Thyroid gland (tissue), 4 donors: ENCODE measurements around the gene PTPRT. TPM values are rescaled to one million over a fixed set of nuclear protein-coding genes. Genes with fewer than 3 reads are reported as not detected.

Source experiments
- DNase-seq, 2 donors: peaks; one replicate each; pipeline ENCODE4 v3.0.0-alpha.2; 2019
- H3K27ac ChIP-seq, 3 donors: fragments of 200-600 bp; sonication (generic); 1 replicate in 2 of 3; 2 replicates in 1 of 3; pipeline ENCODE4 v1.5.1; 2016 to 2019; ENCODE audit warnings: mild to moderate bottlenecking in 1 of 3, moderate library complexity in 1 of 3
- H3K27me3 ChIP-seq: fragments of 200-600 bp; sonication (generic); one replicate; pipeline ENCODE4 v1.5.1; 2019
- H3K36me3 ChIP-seq, 2 donors: fragments of 200-600 bp; sonication (generic); one replicate each; pipeline ENCODE4 v1.5.1; 2016 to 2019
- H3K4me1 ChIP-seq, 2 donors: fragments of 200-600 bp; sonication (generic); one replicate each; pipeline ENCODE4 v1.5.1; 2017 to 2019
- H3K4me3 ChIP-seq, 3 donors: fragments of 200-600 bp; sonication (generic); replicated peaks in 1 of 3; 1 replicate in 2 of 3; 2 replicates in 1 of 3; pipeline ENCODE4 v1.5.1; 2016; ENCODE audit warnings: mild to moderate bottlenecking in 1 of 3
- H3K9me3 ChIP-seq: fragments of 200-600 bp; sonication (generic); one replicate; pipeline ENCODE4 v1.5.1; 2017
- POLR2A ChIP-seq, 2 donors: fragments of 450-650 bp; IDR thresholded peaks; one replicate each; pipeline ENCODE4 v1.6.1; 2017; ENCODE audit warnings: antibody characterized with exemption in 2 of 2, mild to moderate bottlenecking in 2 of 2, moderate library complexity in 1 of 2
- WGBS, 2 donors: methylation state at CpG; one replicate each; pipeline ENCODE4 v1.1.5; 2017; 5-methylcytosine and 5-hydroxymethylcytosine counted together
- intact Hi-C: fragments of 100-400 bp; cut with DNase I; formaldehyde crosslinking; loops from one replicate; pipeline ENCODE4 v1.15.1; 2023
- total RNA-seq, 4 donors: library from RNA; depleted of rRNA; stranded (reverse); fragments of >200 nt; gene quantifications; one replicate each; pipeline ENCODE4 v1.2.3, GENCODE V29; 2016
- TF ChIP-seq, protein P1 (sequence below), 6 experiments: fragments of 200-600 bp in 3 of 6; fragments of 450-650 bp in 3 of 6; sonication (generic) in 3 of 6; IDR thresholded peaks; one replicate each; pipeline ENCODE4 v1.5.1; 2016 to 2019; ENCODE audit warnings: antibody characterized with exemption in 6 of 6, mild to moderate bottlenecking in 2 of 6, inconsistent platforms in 1 of 6, moderate library complexity in 1 of 6

PTPRT gene
- total RNA-seq, 4 donors from 2014 or later = 0.11 to 0.15 TPM; not detected in 2

DNA sequence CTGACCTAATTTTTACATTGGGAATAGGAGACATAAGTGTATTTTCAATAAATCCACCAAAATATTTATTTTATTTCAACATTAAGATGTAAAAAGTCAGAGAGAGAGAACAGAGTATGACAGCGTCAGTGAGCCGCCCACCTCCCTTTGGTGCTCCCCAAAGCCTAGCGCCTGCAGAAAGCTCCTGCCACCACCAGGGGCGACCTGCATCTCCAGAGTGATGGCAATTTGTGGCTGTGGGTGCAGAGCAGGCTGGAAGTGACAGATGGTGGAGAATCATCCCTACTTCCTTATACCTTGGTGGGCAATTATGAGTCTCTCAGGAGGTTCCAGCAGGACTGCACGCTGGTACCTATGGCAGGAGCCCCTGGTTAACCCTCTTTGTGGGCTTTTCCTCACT lies 87.3 kb downstream of the PTPRT start:
- intact Hi-C loops = no loop called here
- Histone ChIP-seq H3K27me3 (no peaks in the 10 kb centered on the region), H3K9me3 (no peaks in the 10 kb centered on the region), H3K27ac (no peak overlapping the region), H3K36me3 (no peaks in the 10 kb centered on the region), H3K4me3 (no peak overlapping the region), H3K4me1 (no peaks in the 10 kb centered on the region)
- WGBS, 2 donors = 43 to 54% methylated on average over 5 of the region's 5 CpGs
- no peak for DNase-seq
- TF ChIP-seq, protein P1, sequence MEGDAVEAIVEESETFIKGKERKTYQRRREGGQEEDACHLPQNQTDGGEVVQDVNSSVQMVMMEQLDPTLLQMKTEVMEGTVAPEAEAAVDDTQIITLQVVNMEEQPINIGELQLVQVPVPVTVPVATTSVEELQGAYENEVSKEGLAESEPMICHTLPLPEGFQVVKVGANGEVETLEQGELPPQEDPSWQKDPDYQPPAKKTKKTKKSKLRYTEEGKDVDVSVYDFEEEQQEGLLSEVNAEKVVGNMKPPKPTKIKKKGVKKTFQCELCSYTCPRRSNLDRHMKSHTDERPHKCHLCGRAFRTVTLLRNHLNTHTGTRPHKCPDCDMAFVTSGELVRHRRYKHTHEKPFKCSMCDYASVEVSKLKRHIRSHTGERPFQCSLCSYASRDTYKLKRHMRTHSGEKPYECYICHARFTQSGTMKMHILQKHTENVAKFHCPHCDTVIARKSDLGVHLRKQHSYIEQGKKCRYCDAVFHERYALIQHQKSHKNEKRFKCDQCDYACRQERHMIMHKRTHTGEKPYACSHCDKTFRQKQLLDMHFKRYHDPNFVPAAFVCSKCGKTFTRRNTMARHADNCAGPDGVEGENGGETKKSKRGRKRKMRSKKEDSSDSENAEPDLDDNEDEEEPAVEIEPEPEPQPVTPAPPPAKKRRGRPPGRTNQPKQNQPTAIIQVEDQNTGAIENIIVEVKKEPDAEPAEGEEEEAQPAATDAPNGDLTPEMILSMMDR (IDR thresholded peaks at IDR 0.05) = no peak
- no peak for TF ChIP-seq POLR2A (IDR thresholded peaks at IDR 0.05)

DNA sequence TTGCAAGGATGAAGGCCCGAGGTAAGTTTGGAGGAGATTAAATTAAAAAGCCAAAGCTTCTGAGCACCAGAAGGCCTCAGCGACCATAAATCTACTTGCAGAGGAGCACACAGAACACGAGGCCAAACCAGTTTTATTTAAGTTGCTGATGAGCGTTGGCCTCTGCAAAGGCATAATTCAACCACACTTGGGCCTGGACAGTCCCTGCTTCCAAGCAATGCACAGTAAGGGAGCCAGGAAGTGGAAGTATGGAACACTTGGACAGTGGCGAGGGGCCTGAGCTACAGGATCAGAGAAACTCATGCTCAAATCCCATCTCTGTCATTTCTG lies 92.8 kb downstream of the PTPRT start:
- intact Hi-C loops = no loop called here
- TF ChIP-seq, protein P1 (IDR thresholded peaks at IDR 0.05) = no peak
- no peak for TF ChIP-seq POLR2A (IDR thresholded peaks at IDR 0.05)
- no peak for DNase-seq
- Histone ChIP-seq H3K36me3 (no peaks in the 10 kb centered on the region), H3K4me3 (no peak overlapping the region), H3K27me3 (no peaks in the 10 kb centered on the region), H3K4me1 (no peaks in the 10 kb centered on the region), H3K9me3 (no peaks in the 10 kb centered on the region), H3K27ac (no peak overlapping the region)
- 50 to 66% methylated on average over 5 of the region's 5 CpGs for WGBS, 2 donors

DNA sequence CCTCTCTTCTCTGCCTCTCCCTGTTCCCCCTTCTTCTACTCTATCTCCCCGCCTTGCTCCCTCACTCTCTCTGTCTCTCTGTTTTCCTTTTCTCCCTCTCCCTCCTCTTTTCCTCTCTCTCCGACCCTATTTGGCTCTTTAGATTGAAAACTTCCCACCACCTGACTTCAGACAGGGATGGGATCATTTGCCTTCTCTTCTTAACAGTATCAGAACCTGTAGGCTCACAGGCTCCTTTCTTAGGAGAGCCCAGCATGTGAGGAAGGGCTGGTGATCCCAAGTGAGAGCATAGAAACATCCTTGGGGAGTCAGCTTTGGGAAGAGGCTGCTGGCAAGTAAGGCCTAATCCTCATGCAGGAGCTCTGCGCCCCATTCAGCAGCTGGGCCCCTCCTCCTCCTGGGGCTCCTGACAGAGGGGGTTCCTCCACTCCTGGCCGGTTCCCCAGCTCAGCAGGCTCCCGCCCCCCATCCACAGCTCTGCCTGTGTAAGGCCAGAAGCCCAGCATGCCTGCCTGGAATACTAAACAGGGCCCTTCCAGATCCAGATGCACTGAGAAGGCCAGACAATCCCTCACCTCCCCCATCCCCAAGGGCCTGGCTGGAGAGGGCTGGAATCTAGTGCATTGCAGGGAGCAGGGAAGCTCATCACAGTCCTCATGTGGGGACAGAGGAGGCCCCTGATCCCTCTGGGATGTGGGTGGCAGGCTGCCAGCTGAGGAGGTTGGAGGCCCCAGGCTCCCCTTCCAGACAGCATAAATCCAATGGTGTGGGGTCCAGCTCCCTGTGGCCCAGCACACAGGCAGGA lies 93.4 kb downstream of the PTPRT start:
- intact Hi-C loops = no loop called here
- no peak overlapping the region for H3K4me3 ChIP-seq
- TF ChIP-seq, protein P1 (IDR thresholded peaks at IDR 0.05) = no peak
- TF ChIP-seq POLR2A (IDR thresholded peaks at IDR 0.05) = no peak
- no peaks in the 10 kb centered on the region for H3K4me1 ChIP-seq
- WGBS, 2 donors = 40 to 56% methylated on average over 3 to 5 of the region's 5 CpGs
- no peak for DNase-seq
- no peaks in the 10 kb centered on the region for H3K9me3 ChIP-seq
- H3K27ac ChIP-seq = no peak overlapping the region
- no peaks in the 10 kb centered on the region for H3K36me3 ChIP-seq
- no peaks in the 10 kb centered on the region for H3K27me3 ChIP-seq

DNA sequence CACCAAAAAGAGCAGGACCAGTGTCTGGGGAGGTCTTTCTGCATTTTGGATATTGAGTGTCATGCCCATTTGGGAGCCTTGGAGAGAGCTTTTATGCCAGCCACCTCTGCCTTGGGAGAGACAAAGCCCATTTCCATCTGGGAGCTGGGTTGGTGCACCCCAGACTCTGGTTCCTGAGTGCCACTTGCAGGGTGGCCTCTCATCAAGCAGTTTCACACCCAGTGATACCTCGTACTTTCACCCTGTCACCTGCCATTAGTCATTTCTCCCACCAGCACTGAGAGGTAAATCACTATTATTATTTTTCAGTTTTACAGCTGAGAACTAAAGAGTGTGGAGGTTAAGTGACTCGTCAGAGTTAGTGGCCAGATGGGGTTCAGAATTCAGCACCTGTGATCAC lies 94.7 kb downstream of the PTPRT start:
- Histone ChIP-seq H3K27ac (no peak overlapping the region), H3K9me3 (no peaks in the 10 kb centered on the region), H3K4me1 (no peaks in the 10 kb centered on the region), H3K36me3 (no peaks in the 10 kb centered on the region), H3K4me3 (no peak overlapping the region), H3K27me3 (no peaks in the 10 kb centered on the region)
- 67 to 82% methylated on average over 2 of the region's 2 CpGs for WGBS, 2 donors
- no peak for TF ChIP-seq POLR2A (IDR thresholded peaks at IDR 0.05)
- TF ChIP-seq, protein P1 (IDR thresholded peaks at IDR 0.05) = no peak
- DNase-seq = no peak
- intact Hi-C loops = no loop called here

DNA sequence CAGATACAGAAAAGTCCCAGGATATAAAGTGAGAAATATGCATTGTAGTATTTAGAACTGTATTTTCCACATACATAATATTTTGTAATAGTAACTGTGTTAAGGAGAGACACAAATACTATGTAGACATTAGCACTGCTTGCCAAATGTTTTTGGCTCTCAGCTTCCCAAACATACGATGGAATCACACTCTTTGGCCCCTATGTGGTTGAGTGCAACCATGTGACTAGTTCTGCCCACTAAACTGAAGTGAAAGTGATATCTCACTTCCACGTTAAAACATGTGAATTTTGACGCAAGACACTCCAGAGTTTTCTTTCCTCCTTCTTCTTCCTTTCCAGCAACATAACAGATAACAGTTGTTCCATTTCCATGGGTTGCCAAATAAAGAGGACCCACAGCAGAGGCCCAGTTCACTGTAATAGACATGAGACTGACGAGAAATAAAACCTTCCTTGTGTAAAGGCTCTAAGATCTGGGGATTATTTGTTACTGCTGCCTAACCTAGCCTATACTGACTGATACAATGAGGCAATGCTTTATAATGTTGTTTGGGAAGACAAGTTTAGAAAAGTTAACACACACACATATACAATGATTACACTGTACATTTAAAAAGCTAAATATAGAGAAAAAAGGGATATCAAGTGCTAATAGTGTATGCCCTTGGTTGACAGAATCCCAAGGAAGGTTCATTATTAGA lies 97.2 kb downstream of the PTPRT start:
- intact Hi-C loops = no loop called here
- Histone ChIP-seq H3K9me3 (no peaks in the 10 kb centered on the region), H3K4me1 (no peaks in the 10 kb centered on the region), H3K36me3 (no peaks in the 10 kb centered on the region), H3K27ac (no peak overlapping the region), H3K4me3 (no peak overlapping the region), H3K27me3 (no peaks in the 10 kb centered on the region)
- no peak for DNase-seq
- no peak for TF ChIP-seq POLR2A (IDR thresholded peaks at IDR 0.05)
- TF ChIP-seq, protein P1 (IDR thresholded peaks at IDR 0.05) = no peak
- WGBS, 2 donors = 68 to 85% methylated on average over 4 of the region's 4 CpGs
